Left ventricle myocardium inferior (tissue), 1 donor: ENCODE results near the gene PSMD1. TPM values are rescaled to one million over a fixed set of nuclear protein-coding genes. Genes with fewer than 3 reads are reported as not detected.
A peak's percentile ranks its signal among the peaks of the same experiment; 100 is the strongest.

Source experiments
- DNase-seq: peaks from one replicate; pipeline ENCODE4 v3.0.0-alpha.2; 2020
- H3K27ac ChIP-seq: fragments of 200-600 bp; replicated peaks from 2 replicates; pipeline ENCODE4 v1.8.0; 2021
- H3K27me3 ChIP-seq: fragments of 200-600 bp; 2 replicates; pipeline ENCODE4 v1.8.0; 2021; ENCODE audit warnings: low read depth
- H3K36me3 ChIP-seq: fragments of 200-600 bp; 2 replicates; pipeline ENCODE4 v1.8.0; 2021
- H3K4me1 ChIP-seq: fragments of 200-600 bp; 2 replicates; pipeline ENCODE4 v1.8.0; 2021
- H3K4me3 ChIP-seq: fragments of 200-600 bp; 2 replicates; pipeline ENCODE4 v1.8.0; 2021; ENCODE audit warnings: mild to moderate bottlenecking, moderate library complexity
- H3K9me3 ChIP-seq: fragments of 200-600 bp; replicated peaks from 2 replicates; pipeline ENCODE4 v1.8.0; 2021
- intact Hi-C: fragments of 100-400 bp; cut with micrococcal nuclease; formaldehyde crosslinking; loops from one replicate; pipeline ENCODE4 v1.11.0; 2022
- total RNA-seq: library from RNA; stranded (reverse); fragmentation: NEBNext Ultra II Directional; extraction: Animal tissue kit (Norgen Biotek cat#: 25700); gene quantifications from one replicate; pipeline ENCODE4 v1.2.1, GENCODE V29; 2021
- TF ChIP-seq, protein P1 (sequence below): fragments of 200-600 bp; IDR thresholded peaks from 2 replicates; pipeline ENCODE4 v1.8.0; 2021; ENCODE audit warnings: antibody characterized with exemption, mild to moderate bottlenecking, borderline replicate concordance
- donor health status: DM: no; HTN: yes; CAD: no; lungs with severe emphysema.

PSMD1 gene
- total RNA-seq, 1 donor from 2014 or later: 90.5 TPM

GRCh38 chr2:231185050-231185725, 128.5 kb downstream of the PSMD1 start:
- intact Hi-C loops: no loop called here
- no peaks in the 10 kb centered on the region for H3K36me3 ChIP-seq
- peaks cover 46% of the 10 kb centered on the region for H3K4me1 ChIP-seq
- H3K9me3 ChIP-seq: no peaks in the 10 kb centered on the region
- DNase-seq: no peak
- TF ChIP-seq, protein P1, sequence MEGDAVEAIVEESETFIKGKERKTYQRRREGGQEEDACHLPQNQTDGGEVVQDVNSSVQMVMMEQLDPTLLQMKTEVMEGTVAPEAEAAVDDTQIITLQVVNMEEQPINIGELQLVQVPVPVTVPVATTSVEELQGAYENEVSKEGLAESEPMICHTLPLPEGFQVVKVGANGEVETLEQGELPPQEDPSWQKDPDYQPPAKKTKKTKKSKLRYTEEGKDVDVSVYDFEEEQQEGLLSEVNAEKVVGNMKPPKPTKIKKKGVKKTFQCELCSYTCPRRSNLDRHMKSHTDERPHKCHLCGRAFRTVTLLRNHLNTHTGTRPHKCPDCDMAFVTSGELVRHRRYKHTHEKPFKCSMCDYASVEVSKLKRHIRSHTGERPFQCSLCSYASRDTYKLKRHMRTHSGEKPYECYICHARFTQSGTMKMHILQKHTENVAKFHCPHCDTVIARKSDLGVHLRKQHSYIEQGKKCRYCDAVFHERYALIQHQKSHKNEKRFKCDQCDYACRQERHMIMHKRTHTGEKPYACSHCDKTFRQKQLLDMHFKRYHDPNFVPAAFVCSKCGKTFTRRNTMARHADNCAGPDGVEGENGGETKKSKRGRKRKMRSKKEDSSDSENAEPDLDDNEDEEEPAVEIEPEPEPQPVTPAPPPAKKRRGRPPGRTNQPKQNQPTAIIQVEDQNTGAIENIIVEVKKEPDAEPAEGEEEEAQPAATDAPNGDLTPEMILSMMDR: no peak
- peak overlapping the region; percentile 67 for H3K27ac ChIP-seq
- H3K27me3 ChIP-seq: no peaks in the 10 kb centered on the region
- H3K4me3 ChIP-seq: no peak overlapping the region

GRCh38 chr2:231185886-231186285, 129.2 kb downstream of the PSMD1 start:
- H3K36me3 ChIP-seq: no peaks in the 10 kb centered on the region
- H3K27ac ChIP-seq: peak overlapping the region; percentile 67
- H3K27me3 ChIP-seq: peaks cover 5% of the 10 kb centered on the region
- no peaks in the 10 kb centered on the region for H3K9me3 ChIP-seq
- intact Hi-C loops: no loop called here
- TF ChIP-seq, protein P1: no peak
- H3K4me1 ChIP-seq: peaks cover 51% of the 10 kb centered on the region
- H3K4me3 ChIP-seq: no peak overlapping the region
- no peak for DNase-seq

DNA sequence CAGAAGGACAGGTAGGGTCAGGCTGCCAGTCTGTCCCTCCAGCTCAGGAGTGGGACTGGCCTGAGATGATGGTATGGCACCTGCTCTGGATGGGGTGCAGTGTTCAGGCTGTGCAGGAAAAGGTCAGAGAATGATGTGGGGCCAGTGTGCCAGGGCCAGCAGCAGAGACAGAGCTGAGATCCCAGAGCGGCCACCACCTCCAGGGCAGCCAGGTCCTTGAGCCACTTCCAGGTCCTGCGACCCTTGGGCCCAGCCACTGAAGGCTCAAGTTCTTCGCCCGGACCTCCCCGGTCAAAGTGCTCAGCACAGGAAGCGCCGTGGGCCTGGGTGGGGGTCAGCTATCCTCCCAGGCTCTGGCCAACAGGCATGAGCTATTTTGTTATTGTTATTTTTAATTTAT, 129.7 kb downstream of the PSMD1 start:
- no peaks in the 10 kb centered on the region for H3K9me3 ChIP-seq
- TF ChIP-seq, protein P1: no peak
- intact Hi-C loops: no loop called here
- H3K27me3 ChIP-seq: peaks cover 9% of the 10 kb centered on the region
- peak overlapping the region; percentile 67 for H3K27ac ChIP-seq
- no peaks in the 10 kb centered on the region for H3K36me3 ChIP-seq
- peaks cover 53% of the 10 kb centered on the region for H3K4me1 ChIP-seq
- H3K4me3 ChIP-seq: no peak overlapping the region
- no peak for DNase-seq

GRCh38 chr2:231187736-231188505, 131.3 kb downstream of the PSMD1 start:
- Histone ChIP-seq H3K27me3 (peaks cover 12% of the 10 kb centered on the region), H3K36me3 (no peaks in the 10 kb centered on the region), H3K4me3 (no peak overlapping the region), H3K4me1 (peaks cover 52% of the 10 kb centered on the region), H3K27ac (peak overlapping the region; percentile 93), H3K9me3 (no peaks in the 10 kb centered on the region)
- intact Hi-C loops: no loop called here
- DNase-seq: peak; percentile 47
- TF ChIP-seq, protein P1: no peak

DNA sequence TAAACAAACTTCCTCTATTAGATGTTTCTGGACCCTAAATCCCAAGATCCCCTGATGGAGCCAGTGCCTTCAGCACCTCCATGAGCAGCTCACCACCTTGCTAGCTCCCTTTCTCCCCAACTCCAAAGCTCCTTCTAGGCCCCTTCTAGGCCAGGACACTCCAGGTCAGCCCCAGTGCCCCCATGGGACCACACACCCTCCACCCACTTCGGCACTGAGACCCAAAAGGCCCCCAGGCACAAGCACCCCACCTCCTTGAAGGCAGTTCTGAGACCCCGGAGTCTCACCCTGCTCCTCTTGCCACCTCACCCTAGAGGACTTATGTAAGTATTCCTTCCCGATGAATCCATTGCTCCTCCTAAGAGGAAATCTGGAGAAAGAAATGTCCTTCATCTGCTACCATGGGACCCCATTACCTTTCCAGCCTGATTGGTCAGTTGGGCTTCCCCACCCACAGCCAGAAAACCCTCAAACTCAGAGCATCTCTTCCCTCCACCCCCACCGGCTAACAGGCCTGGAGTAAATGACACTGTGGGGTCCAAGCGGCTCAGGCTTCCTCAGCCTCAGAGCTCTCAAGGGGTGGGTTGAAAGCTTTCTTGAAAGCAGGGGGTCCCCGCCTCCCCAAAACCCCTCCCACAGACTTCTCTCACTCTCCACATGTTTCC, 132.0 kb downstream of the PSMD1 start:
- H3K27ac ChIP-seq: peak overlapping the region; percentile 93
- H3K27me3 ChIP-seq: peaks cover 12% of the 10 kb centered on the region
- H3K36me3 ChIP-seq: no peaks in the 10 kb centered on the region
- no peaks in the 10 kb centered on the region for H3K9me3 ChIP-seq
- intact Hi-C loops: no loop called here
- H3K4me3 ChIP-seq: no peak overlapping the region
- H3K4me1 ChIP-seq: peaks cover 51% of the 10 kb centered on the region
- DNase-seq: no peak
- TF ChIP-seq, protein P1: no peak
